Ureter (tissue), 1 donor: ENCODE data around the gene PRKCE. TPM values are rescaled to one million over a fixed set of nuclear protein-coding genes. Genes with fewer than 3 reads are reported as not detected.

Source experiments
- DNase-seq: peaks from one replicate; pipeline ENCODE4 v3.0.0-alpha.2; 2020; ENCODE audit warnings: low spot score
- total RNA-seq: library from RNA; stranded (reverse); gene quantifications from one replicate; pipeline ENCODE4 v1.2.4, GENCODE V29; 2023
- donor health status: DM: yes; HTN: yes; CAD: no.

The PRKCE gene
- total RNA-seq, 1 donor from 2014 or later: 54.3 TPM

GRCh38 chr2:45725731-45726130, 74.3 kb downstream of the PRKCE start:
- DNase-seq: no peak

- DNase-seq: no peak
These were observed 74.7 kb downstream of the PRKCE start for GRCh38 chr2:45726188-45726587.

GRCh38 chr2:45728458-45728942, 77.0 kb downstream of the PRKCE start:
- no peak for DNase-seq

GRCh38 chr2:45729753-45730512, 78.5 kb downstream of the PRKCE start:
- no peak for DNase-seq

GRCh38 chr2:45731141-45731540, 79.7 kb downstream of the PRKCE start:
- no peak for DNase-seq

GRCh38 chr2:45732436-45732835, 81.0 kb downstream of the PRKCE start:
- DNase-seq: no peak

- no peak for DNase-seq
These were observed 81.5 kb downstream of the PRKCE start for GRCh38 chr2:45732946-45733345.

GRCh38 chr2:45734336-45734735, 82.9 kb downstream of the PRKCE start:
- DNase-seq: no peak

- no peak for DNase-seq
These were observed 83.5 kb downstream of the PRKCE start for GRCh38 chr2:45734952-45735351.

- no peak for DNase-seq
These were observed 85.6 kb downstream of the PRKCE start for GRCh38 chr2:45736757-45737704.

- DNase-seq: no peak
These were observed 88.5 kb downstream of the PRKCE start for GRCh38 chr2:45739796-45740485.

GRCh38 chr2:45741161-45741850, 89.8 kb downstream of the PRKCE start:
- DNase-seq: no peak

- DNase-seq: no peak
These were observed 92.3 kb downstream of the PRKCE start for GRCh38 chr2:45743531-45744396.

- no peak for DNase-seq
These were observed 93.8 kb downstream of the PRKCE start for GRCh38 chr2:45745231-45745630.

- DNase-seq: no peak
These were observed 95.4 kb downstream of the PRKCE start for GRCh38 chr2:45746888-45747287.

GRCh38 chr2:45747363-45747762, 95.9 kb downstream of the PRKCE start:
- no peak for DNase-seq

- no peak for DNase-seq
These were observed 96.8 kb downstream of the PRKCE start for GRCh38 chr2:45748239-45748638.

GRCh38 chr2:45750001-45750400, 98.5 kb downstream of the PRKCE start:
- DNase-seq: no peak

GRCh38 chr2:45750484-45750883, 99.0 kb downstream of the PRKCE start:
- DNase-seq: no peak

GRCh38 chr2:45753381-45753780, 101.9 kb downstream of the PRKCE start:
- no peak for DNase-seq
